Fibroblast of skin of left biceps (primary cell): ENCODE data around the gene ZNF284.
"Not testable (repeated sequence)": the region's sequence is repeated elsewhere in the genome, so short reads cannot be mapped to it uniquely, and the experiment has no call there.

Source experiments
- DNase-seq, 2 experiments: peaks; one replicate each; pipeline ENCODE4 v3.0.0-alpha.2; 2013; ENCODE audit warnings: low read depth in 2 of 2

The ZNF284 gene

GRCh38 chr19:44111910-44112463 lies 40.0 kb downstream of the ZNF284 start:
- DNase-seq = peak; percentile 53 to 56

- no peak for DNase-seq
Measured at GRCh38 chr19:44112802-44113137, 40.8 kb downstream of the ZNF284 start.

GRCh38 chr19:44113138-44113783 lies 41.3 kb downstream of the ZNF284 start, which contains the start of gene ZNF225:
TSS of gene ZNF225 (plus strand) at chr19:44113399. CDS start at chr19:44115828, 2,429 bp downstream.
- DNase-seq = peak; percentile 95 to 97

GRCh38 chr19:44113784-44114390 lies 41.9 kb downstream of the ZNF284 start:
- DNase-seq = no peak

- DNase-seq = not testable (repeated sequence)
Measured at GRCh38 chr19:44121162-44121561, 49.2 kb downstream of the ZNF284 start.

GRCh38 chr19:44131955-44132354 lies 60.0 kb downstream of the ZNF284 start:
- no peak for DNase-seq
